T47D (cell line): ENCODE results near the gene KMT2C.
A peak's percentile ranks its signal among the peaks of the same experiment; 100 is the strongest.
"Not testable (repeated sequence)": the region's sequence is repeated elsewhere in the genome, so short reads cannot be mapped to it uniquely, and the experiment has no call there.

Experiments used
- DNase-seq, 2 experiments: peaks; one replicate each; pipeline versions ENCODE4 v3.0.0 to v3.0.0-alpha.2; 2011 to 2012; ENCODE audit warnings: low read depth in 1 of 2, low spot score in 1 of 2
- JUND ChIP-seq: IDR thresholded peaks from 2 replicates; pipeline ENCODE4 v1.6.1; 2012; ENCODE audit warnings: low read depth
- in situ Hi-C: cut with HindIII; loops from 2 replicates; pipeline ENCODE4 v1.10.0; 2016; ENCODE audit warnings: low sequenced_read_pairs, low pct_unique_long_range_greater_than_20kb

Gene KMT2C

GRCh38 chr7:152436111-152436930, 518 bp upstream of the KMT2C start:
- TF ChIP-seq JUND = no peak; the same call in 1 of the 2 replicates
- in situ Hi-C loops = no loop called here
- DNase-seq = peak; percentile 78 to 94

- DNase-seq = peak in 1 of 2 experiments; percentile 22
- in situ Hi-C loops = not testable (repeated sequence)
Measured at GRCh38 chr7:152434511-152435383, 1.1 kb downstream of the KMT2C start.

- in situ Hi-C loops = not testable (repeated sequence)
- peak in 1 of 2 experiments; percentile 45 for DNase-seq
Measured at GRCh38 chr7:152433721-152434490, 1.9 kb downstream of the KMT2C start.

GRCh38 chr7:152432735-152433134, 3.1 kb downstream of the KMT2C start:
- in situ Hi-C loops, DNase-seq: not testable (repeated sequence)

GRCh38 chr7:152430854-152431253, 4.9 kb downstream of the KMT2C start:
- in situ Hi-C loops = no loop called here
- TF ChIP-seq JUND = no peak
- DNase-seq = no peak

- DNase-seq, in situ Hi-C loops: not testable (repeated sequence)
Measured at GRCh38 chr7:152430118-152430517, 5.7 kb downstream of the KMT2C start.

GRCh38 chr7:152424348-152425108, 11.3 kb downstream of the KMT2C start:
- DNase-seq = no peak

GRCh38 chr7:152423991-152424347, 11.8 kb downstream of the KMT2C start:
- DNase-seq = no peak
- TF ChIP-seq JUND = no peak
- in situ Hi-C loops = no loop called here

More at GRCh38 chr7:152424348-152425108, 11.3 kb downstream of the KMT2C start:
- in situ Hi-C loops = no loop called here
- TF ChIP-seq JUND = no peak

GRCh38 chr7:152423171-152423570, 12.6 kb downstream of the KMT2C start:
- DNase-seq, in situ Hi-C loops: not testable (repeated sequence)

- DNase-seq, in situ Hi-C loops: not testable (repeated sequence)
Measured at GRCh38 chr7:152420950-152421349, 14.9 kb downstream of the KMT2C start.

- in situ Hi-C loops = no loop called here
- TF ChIP-seq JUND = no peak
- no peak for DNase-seq
Measured at GRCh38 chr7:152419473-152420429, 16.1 kb downstream of the KMT2C start.
